ENCODE data around the gene HOXD9.

GRCh38 chr2:176148751-176149421 lies 26.4 kb downstream of the HOXD9 start:
- TF ChIP-seq CTCF (conservative IDR thresholded peaks at IDR 0.05; ENCODE audit: low read depth, low read length) (no peak), EZH2phosphoT487 (IDR thresholded peaks at IDR 0.05; ENCODE audit: borderline replicate concordance, low read length) (no peak)

Data from PC-3 (cell line).